Uterus (tissue), 2 donors: ENCODE results near the gene SERPIND1.

Source experiments
- POLR2A ChIP-seq, 2 donors: fragments of 450-650 bp; IDR thresholded peaks; one replicate each; pipeline ENCODE4 v1.6.1; 2016; ENCODE audit warnings: antibody characterized with exemption in 2 of 2, mild to moderate bottlenecking in 1 of 2, moderate library complexity in 1 of 2
- TF ChIP-seq, protein P1 (sequence below), 4 experiments: fragments of 200-600 bp in 2 of 4; fragments of 450-650 bp in 2 of 4; sonication (generic) in 2 of 4; IDR thresholded peaks; one replicate each; pipeline ENCODE4 v1.5.1; 2016 to 2019; ENCODE audit warnings: antibody characterized with exemption in 4 of 4, mild to moderate bottlenecking in 2 of 4, moderate library complexity in 1 of 4

DNA sequence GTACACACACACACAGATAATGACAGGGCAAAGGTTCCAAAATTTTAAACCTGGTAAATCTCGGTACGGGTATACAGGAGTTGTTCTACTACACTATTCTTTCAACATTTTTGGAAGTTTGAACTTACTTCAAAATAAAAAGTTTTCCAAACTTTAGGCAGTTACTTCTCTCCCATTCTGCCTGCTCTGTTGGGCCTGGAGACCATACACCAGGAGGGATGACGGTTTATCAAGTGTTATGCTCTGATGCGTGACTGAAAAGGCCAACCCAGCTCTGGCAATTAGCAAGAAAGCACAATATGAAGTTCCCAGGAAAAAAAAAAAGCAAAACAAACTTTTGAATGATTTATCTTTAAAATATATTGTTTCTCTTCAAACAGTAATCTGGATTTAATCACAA is 969 bp downstream of the SERPIND1 start:
- TF ChIP-seq, protein P1, sequence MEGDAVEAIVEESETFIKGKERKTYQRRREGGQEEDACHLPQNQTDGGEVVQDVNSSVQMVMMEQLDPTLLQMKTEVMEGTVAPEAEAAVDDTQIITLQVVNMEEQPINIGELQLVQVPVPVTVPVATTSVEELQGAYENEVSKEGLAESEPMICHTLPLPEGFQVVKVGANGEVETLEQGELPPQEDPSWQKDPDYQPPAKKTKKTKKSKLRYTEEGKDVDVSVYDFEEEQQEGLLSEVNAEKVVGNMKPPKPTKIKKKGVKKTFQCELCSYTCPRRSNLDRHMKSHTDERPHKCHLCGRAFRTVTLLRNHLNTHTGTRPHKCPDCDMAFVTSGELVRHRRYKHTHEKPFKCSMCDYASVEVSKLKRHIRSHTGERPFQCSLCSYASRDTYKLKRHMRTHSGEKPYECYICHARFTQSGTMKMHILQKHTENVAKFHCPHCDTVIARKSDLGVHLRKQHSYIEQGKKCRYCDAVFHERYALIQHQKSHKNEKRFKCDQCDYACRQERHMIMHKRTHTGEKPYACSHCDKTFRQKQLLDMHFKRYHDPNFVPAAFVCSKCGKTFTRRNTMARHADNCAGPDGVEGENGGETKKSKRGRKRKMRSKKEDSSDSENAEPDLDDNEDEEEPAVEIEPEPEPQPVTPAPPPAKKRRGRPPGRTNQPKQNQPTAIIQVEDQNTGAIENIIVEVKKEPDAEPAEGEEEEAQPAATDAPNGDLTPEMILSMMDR (IDR thresholded peaks at IDR 0.05) = no peak
- no peak for TF ChIP-seq POLR2A (IDR thresholded peaks at IDR 0.05)
